H1 (cell line): ENCODE data around the gene MBP. TPM values are rescaled to one million over a fixed set of nuclear protein-coding genes. Genes with fewer than 3 reads are reported as not detected.

Experiments
- CTCF ChIA-PET: fragments of 300-600 bp; sonication (Branson Sonifier 250); formaldehyde crosslinking; loops from one replicate; lab custom pipeline; 2021; ENCODE audit not compliant: partially characterized antibody; lab: Charles Lee
- POLR2A ChIA-PET: fragments of 300-600 bp; sonication (Branson Sonifier 250); formaldehyde crosslinking; loops from one replicate; lab custom pipeline; 2021; ENCODE audit warnings: inconsistent platforms; ENCODE audit not compliant: partially characterized antibody; lab: Charles Lee
- DNase-seq, 2 experiments: peaks; one replicate each; pipeline versions ENCODE4 v3.0.0 to v3.0.0-alpha.2; 2010 to 2022; ENCODE audit warnings: low spot score in 2 of 2, low read depth in 1 of 2, mixed read lengths in 1 of 2
- FAIRE-seq: peaks from 2 replicates; lab custom pipeline; 2011; peaks lifted over from hg19 to GRCh38; lab: Jason Lieb, UNC
- H2AFZ ChIP-seq: 2 replicates; pipeline ENCODE4 v1.8.1; 2012; ENCODE audit warnings: low read length, inconsistent platforms
- H2AK5ac ChIP-seq: 2 replicates; pipeline ENCODE4 v1.6.1; 2013; ENCODE audit warnings: low read depth, low read length
- H2BK120ac ChIP-seq: replicated peaks from 2 replicates; pipeline ENCODE3; 2013; ENCODE audit warnings: low read depth, low read length, inconsistent platforms
- H2BK12ac ChIP-seq: 2 replicates; pipeline ENCODE4 v1.6.1; 2013; ENCODE audit warnings: low read depth, low read length
- H2BK15ac ChIP-seq: 2 replicates; pipeline ENCODE4 v1.6.1; 2013; ENCODE audit warnings: low read length
- H2BK20ac ChIP-seq: 2 replicates; pipeline ENCODE4 v1.6.1; 2013; ENCODE audit warnings: low read length
- H2BK5ac ChIP-seq: 2 replicates; pipeline ENCODE4 v1.6.1; 2013; ENCODE audit warnings: low read depth, low read length
- H3K14ac ChIP-seq: 2 replicates; pipeline ENCODE4 v1.6.1; 2013; ENCODE audit warnings: inconsistent platforms; ENCODE audit not compliant: insufficient read length
- H3K18ac ChIP-seq: 2 replicates; pipeline ENCODE4 v1.6.1; 2013; ENCODE audit warnings: low read length; ENCODE audit errors: extremely low read depth
- H3K23ac ChIP-seq: 2 replicates; pipeline ENCODE4 v1.6.1; 2013; ENCODE audit warnings: inconsistent platforms; ENCODE audit not compliant: insufficient read length
- H3K23me2 ChIP-seq: 2 replicates; pipeline ENCODE4 v1.6.1; 2013; ENCODE audit warnings: low read depth, low read length
- H3K27ac ChIP-seq: 2 replicates; pipeline ENCODE4 v1.6.1; 2011; ENCODE audit warnings: low read depth, low read length, inconsistent platforms
- H3K27me3 ChIP-seq, 4 experiments: replicated peaks in 1 of 4; 1 replicate in 1 of 4; 2 replicates in 3 of 4; pipeline versions ENCODE4 v1.6.1 to v1.8.1; 2011 to 2013; ENCODE audit warnings: low read length in 3 of 4, mild to moderate bottlenecking in 3 of 4, inconsistent platforms in 2 of 4, mixed read lengths in 2 of 4, moderate library complexity in 1 of 4; ENCODE audit not compliant: control insufficient read depth in 3 of 4, insufficient read depth in 3 of 4; ENCODE audit errors: extremely low read depth in 1 of 4
- H3K36me3 ChIP-seq, 4 experiments: 2 replicates each; pipeline versions ENCODE4 v1.6.1 to v1.8.1; 2011 to 2013; ENCODE audit warnings: mild to moderate bottlenecking in 4 of 4, low read length in 3 of 4, moderate library complexity in 2 of 4, control low read depth in 1 of 4, inconsistent platforms in 1 of 4; ENCODE audit not compliant: insufficient read depth in 4 of 4, control insufficient read depth in 2 of 4
- H3K4ac ChIP-seq: replicated peaks from 2 replicates; pipeline ENCODE3; 2013; ENCODE audit warnings: low read length, low read depth, mixed read lengths, inconsistent platforms; ENCODE audit not compliant: insufficient read length
- H3K4me1 ChIP-seq, 4 experiments: replicated peaks in 1 of 4; 1 replicate in 1 of 4; 2 replicates in 3 of 4; pipeline versions ENCODE4 v1.6.1 to v1.8.1; 2011 to 2013; ENCODE audit warnings: low read length in 3 of 4, inconsistent platforms in 2 of 4, mixed read lengths in 1 of 4; ENCODE audit not compliant: insufficient read depth in 4 of 4, control insufficient read depth in 3 of 4
- H3K4me2 ChIP-seq, 2 experiments: 2 replicates each; pipeline versions ENCODE4 v1.6.1 to v1.8.1; 2011 to 2013; ENCODE audit warnings: low read depth in 2 of 2, low read length in 2 of 2, control low read depth in 1 of 2, inconsistent platforms in 1 of 2, mild to moderate bottlenecking in 1 of 2; ENCODE audit not compliant: insufficient read depth in 1 of 2
- H3K4me3 ChIP-seq, 4 experiments: fragments of 200-600, 300-600 bp in 1 of 4; sonication (generic), shearing (Covaris generic), sonication (Bioruptor Twin) in 1 of 4; 2 replicates each; pipeline versions ENCODE4 v1.5.1 to v1.8.1; 2011 to 2016; ENCODE audit warnings: low read length in 4 of 4, low read depth in 3 of 4, control low read depth in 2 of 4, inconsistent platforms in 2 of 4, mild to moderate bottlenecking in 2 of 4, mixed read lengths in 1 of 4, moderate library complexity in 1 of 4; ENCODE audit not compliant: insufficient read depth in 2 of 4; ENCODE audit errors: extremely low read depth in 1 of 4
- H3K56ac ChIP-seq: replicated peaks from 2 replicates; pipeline ENCODE3; 2013; ENCODE audit warnings: low read depth, mild to moderate bottlenecking, mixed read lengths, low read length, inconsistent platforms; ENCODE audit not compliant: insufficient read length
- H3K79me1 ChIP-seq: 2 replicates; pipeline ENCODE4 v1.6.1; 2013; ENCODE audit warnings: low read depth, low read length, control low read depth
- H3K79me2 ChIP-seq, 2 experiments: 2 replicates each; pipeline versions ENCODE4 v1.6.1 to v1.8.1; 2012 to 2013; ENCODE audit warnings: low read length in 2 of 2, mild to moderate bottlenecking in 2 of 2, inconsistent platforms in 1 of 2; ENCODE audit not compliant: insufficient read depth in 2 of 2, control insufficient read depth in 1 of 2
- H3K9ac ChIP-seq, 4 experiments: replicated peaks in 1 of 4; 1 replicate in 1 of 4; 2 replicates in 3 of 4; pipeline versions ENCODE4 v1.6.1 to v1.8.1; 2011 to 2013; ENCODE audit warnings: low read depth in 3 of 4, low read length in 3 of 4, control low read depth in 2 of 4, mild to moderate bottlenecking in 2 of 4, moderate library complexity in 2 of 4, inconsistent platforms in 1 of 4; ENCODE audit errors: extremely low read depth in 1 of 4
- H3K9me3 ChIP-seq, 2 experiments: 2 replicates each; pipeline versions ENCODE4 v1.6.1 to v1.8.1; 2012 to 2013; ENCODE audit warnings: mild to moderate bottlenecking in 2 of 2, moderate library complexity in 2 of 2, control low read depth in 1 of 2, inconsistent platforms in 1 of 2, low read depth in 1 of 2, low read length in 1 of 2, mixed read lengths in 1 of 2; ENCODE audit not compliant: insufficient read depth in 2 of 2
- H4K20me1 ChIP-seq, 2 experiments: replicated peaks in 1 of 2; 2 replicates each; pipeline versions ENCODE3 to v1.8.1; 2011 to 2013; ENCODE audit warnings: inconsistent platforms in 2 of 2, low read length in 2 of 2, mild to moderate bottlenecking in 1 of 2; ENCODE audit not compliant: insufficient read depth in 2 of 2, control insufficient read depth in 1 of 2
- H4K5ac ChIP-seq: 2 replicates; pipeline ENCODE4 v1.6.1; 2013; ENCODE audit warnings: low read length, low read depth, mixed read lengths, inconsistent platforms; ENCODE audit not compliant: insufficient read length
- H4K8ac ChIP-seq: 2 replicates; pipeline ENCODE4 v1.8.0; 2013; ENCODE audit warnings: mild to moderate bottlenecking, moderate library complexity, low read length, inconsistent platforms; ENCODE audit not compliant: insufficient read depth; ENCODE audit errors: extremely low read depth
- H4K91ac ChIP-seq: replicated peaks from 2 replicates; pipeline ENCODE3; 2013; ENCODE audit warnings: low read length, mixed read lengths, inconsistent platforms; ENCODE audit not compliant: insufficient read length
- ATF2 ChIP-seq: IDR thresholded peaks from 2 replicates; pipeline ENCODE4 v1.6.1; 2012; ENCODE audit warnings: low read length, inconsistent platforms
- BRCA1 ChIP-seq: IDR thresholded peaks from 2 replicates; pipeline ENCODE4 v1.6.1; 2012; ENCODE audit warnings: low read depth, low read length, improper control_type of control experiment
- CHD1 ChIP-seq: IDR thresholded peaks from 2 replicates; pipeline ENCODE4 v1.6.1; 2012; ENCODE audit warnings: low read depth, low read length, improper control_type of control experiment
- CREB1 ChIP-seq: IDR thresholded peaks from 2 replicates; pipeline ENCODE4 v1.6.1; 2012; ENCODE audit warnings: inconsistent platforms
- CTBP2 ChIP-seq: IDR thresholded peaks from 2 replicates; pipeline ENCODE4 v1.7.0; 2011; ENCODE audit warnings: borderline replicate concordance, mild to moderate bottlenecking, moderate library complexity, mixed read lengths, low read length; ENCODE audit not compliant: insufficient read depth, insufficient read length
- EGR1 ChIP-seq: IDR thresholded peaks from 2 replicates; pipeline ENCODE4 v1.6.1; 2011; ENCODE audit warnings: low read depth, low read length, borderline replicate concordance
- KDM4A ChIP-seq: IDR thresholded peaks from one replicate; pipeline ENCODE4 v1.7.1; 2012; ENCODE audit warnings: low read depth, mild to moderate bottlenecking, moderate library complexity, low read length, inconsistent platforms; ENCODE audit not compliant: severe bottlenecking
- KDM5A ChIP-seq: fragments of 200-600 bp; IDR thresholded peaks from 2 replicates; pipeline ENCODE4 v1.7.1; 2012; ENCODE audit warnings: mild to moderate bottlenecking, low read length, inconsistent platforms, mixed read lengths
- RNF2 ChIP-seq: fragments of 200-900, 300-1000 bp; sonication (generic); IDR thresholded peaks from 2 replicates; pipeline ENCODE4 v1.7.1; 2016; ENCODE audit warnings: borderline replicate concordance, low read depth, mild to moderate bottlenecking, antibody characterized with exemption, low read length; ENCODE audit not compliant: poor library complexity, severe bottlenecking; ENCODE audit errors: missing control alignments
- TBP ChIP-seq: IDR thresholded peaks from 2 replicates; pipeline ENCODE4 v1.6.1; 2011; ENCODE audit warnings: low read depth, low read length, improper control_type of control experiment
- WGBS, 2 experiments: shearing (Covaris generic) in 1 of 2; methylation state at CpG; one replicate each; pipeline versions ENCODE4 v1.1.6 to v1.1.7; 2013 to 2015; ENCODE audit warnings: low lambda C conversion rate in 2 of 2, mixed read lengths in 2 of 2, inconsistent platforms in 1 of 2, low coverage in 1 of 2, missing lambda C conversion rate in 1 of 2; ENCODE audit not compliant: insufficient replicate concordance in 2 of 2, insufficient coverage in 1 of 2, insufficient read length in 1 of 2; ENCODE audit errors: extremely low coverage in 1 of 2, missing lambda C conversion rate in 1 of 2; 5-methylcytosine and 5-hydroxymethylcytosine counted together
- polyA plus RNA-seq, 7 experiments: library from polyadenylated mRNA; depleted of rRNA in 3 of 7; stranded (reverse) in 5 of 7; unstranded in 2 of 7; fragments of >200 nt in 5 of 7; fragments of 200-250 nt in 2 of 7; gene quantifications; 1 replicate in 5 of 7; 2 replicates in 1 of 7; 4 replicates in 1 of 7; pipeline versions ENCODE4 v1.2.1 to v1.2.3, GENCODE V29; 2011 to 2013; ENCODE audit warnings: missing spikeins in 2 of 7, mixed read lengths in 2 of 7
- total RNA-seq: library from RNA; stranded (reverse); fragmentation: NEBNext Ultra II Directional; extraction: Animal tissue kit (Norgen Biotek cat#: 25700); gene quantifications from 2 replicates; pipeline ENCODE4 v1.2.1, GENCODE V29; 2021

Gene MBP
- total and polyA plus RNA-seq, 2 of the 8 experiments (the other 6 are each of a cell fraction or from before 2014, with no cell fraction given), result 7.7 to 19.2 TPM

GRCh38 chr18:77068321-77069312, 64.0 kb downstream of the MBP start:
- no peak overlapping the region for H4K8ac ChIP-seq
- no peak for TF ChIP-seq KDM4A
- no peak for TF ChIP-seq ATF2
- TF ChIP-seq CREB1, result no peak
- TF ChIP-seq BRCA1, result no peak
- no peak for TF ChIP-seq RNF2
- no peak for TF ChIP-seq KDM5A
- no peak for TF ChIP-seq TBP
- no peak for TF ChIP-seq CTBP2
- no peak for TF ChIP-seq CHD1
- TF ChIP-seq EGR1, result no peak

More at GRCh38 chr18:77068321-77069312, 64.0 kb downstream of the MBP start:
- H3K36me3 ChIP-seq, result no peaks in the 10 kb centered on the region
- H3K14ac ChIP-seq, result no peak overlapping the region
- H3K27me3 ChIP-seq, result no peaks in the 10 kb centered on the region
- no peak overlapping the region for H3K27ac ChIP-seq
- CTCF ChIA-PET, result interaction anchor here (0.9 to 3.2 kb wide), 12 partner anchors 11 to 663 kb away, joined by 3 to 18 read pairs (median 3); no protein-coding TSS in a partner anchor
- H2BK12ac ChIP-seq, result no peak overlapping the region
- H4K5ac ChIP-seq, result no peak overlapping the region
- H3K4ac ChIP-seq, result no peak overlapping the region
- H3K79me1 ChIP-seq, result no peaks in the 10 kb centered on the region; the same call in 1 of the 2 replicates
- no peak overlapping the region for H3K4me2 ChIP-seq
- H3K23ac ChIP-seq, result no peak overlapping the region
- POLR2A ChIA-PET, result no interaction called here
- no peaks in the 10 kb centered on the region for H3K79me2 ChIP-seq
- peaks cover 0 to 2% of the 10 kb centered on the region in 2 experiments for H4K20me1 ChIP-seq
- no peak overlapping the region for H2AK5ac ChIP-seq
- H3K18ac ChIP-seq, result no peak overlapping the region
- no peaks in the 10 kb centered on the region for H3K23me2 ChIP-seq
- H3K4me3 ChIP-seq, result no peak overlapping the region
- H3K9me3 ChIP-seq, result no peaks in the 10 kb centered on the region
- H2BK20ac ChIP-seq, result no peak overlapping the region
- no peak for DNase-seq
- H2BK120ac ChIP-seq, result no peak overlapping the region
- no peak overlapping the region for H2AFZ ChIP-seq
- WGBS, 2 experiments, result 85% methylated on average over 15 of the region's 15 CpGs; no CpG with 5 or more reads in 1 of the 2 experiments
- no peak overlapping the region for H4K91ac ChIP-seq
- FAIRE-seq, result no peak
- no peak overlapping the region for H3K56ac ChIP-seq
- peaks cover 0 to 6% (median 2%) of the 10 kb centered on the region in 4 experiments; a peak in 4 of 7 replicates for H3K4me1 ChIP-seq
- H2BK15ac ChIP-seq, result no peak overlapping the region
- H2BK5ac ChIP-seq, result no peak overlapping the region
- no peak overlapping the region for H3K9ac ChIP-seq
